GM23338 (cell line): ENCODE data around the gene PEBP1. TPM values are rescaled to one million over a fixed set of nuclear protein-coding genes. Genes with fewer than 3 reads are reported as not detected.
A peak's percentile ranks its signal among the peaks of the same experiment; 100 is the strongest.

Experiments
- ATAC-seq: fragments of 200-7000 bp; cut with Tn5 transposase; 3 replicates; pipeline ENCODE4 v1.9.1; 2020
- DNase-seq: peaks from one replicate; pipeline ENCODE4 v3.0.0-alpha.2; 2015; ENCODE audit warnings: low spot score
- H2AFZ ChIP-seq: fragments of 200-600 bp; sonication (generic); 2 replicates; pipeline ENCODE4 v1.8.0; 2016; ENCODE audit warnings: antibody characterized with exemption, mild to moderate bottlenecking, moderate library complexity
- H3F3A ChIP-seq: fragments of 200-600 bp; sonication (generic); replicated peaks from 2 replicates; pipeline ENCODE4 v1.8.0; 2017; ENCODE audit warnings: antibody characterized with exemption, mixed run types, low read depth
- H3K27ac ChIP-seq: fragments of 200-600 bp; sonication (generic); 2 replicates; pipeline ENCODE4 v1.6.1; 2016; ENCODE audit warnings: low read depth
- H3K27me3 ChIP-seq: fragments of 200-600 bp; sonication (generic); 2 replicates; pipeline ENCODE4 v1.8.0; 2016; ENCODE audit warnings: mild to moderate bottlenecking, mixed run types, moderate library complexity; ENCODE audit not compliant: insufficient read depth
- H3K36me3 ChIP-seq: fragments of 200-600 bp; sonication (generic); 2 replicates; pipeline ENCODE4 v1.8.0; 2016; ENCODE audit warnings: mild to moderate bottlenecking; ENCODE audit not compliant: insufficient read depth
- H3K4me1 ChIP-seq: fragments of 200-600 bp; sonication (generic); 2 replicates; pipeline ENCODE4 v1.8.0; 2016; ENCODE audit warnings: mild to moderate bottlenecking, moderate library complexity; ENCODE audit not compliant: insufficient read depth
- H3K4me2 ChIP-seq: fragments of 200-600 bp; sonication (generic); 2 replicates; pipeline ENCODE4 v1.7.1; 2017; ENCODE audit warnings: mixed run types
- H3K4me3 ChIP-seq: fragments of 200-600 bp; sonication (generic); 2 replicates; pipeline ENCODE4 v1.6.1; 2016; ENCODE audit warnings: mixed run types
- H3K79me2 ChIP-seq: fragments of 200-600 bp; sonication (generic); replicated peaks from 2 replicates; pipeline ENCODE4 v1.8.0; 2017; ENCODE audit warnings: mild to moderate bottlenecking; ENCODE audit not compliant: insufficient read depth
- H3K9me2 ChIP-seq: fragments of 200-600 bp; sonication (generic); 2 replicates; pipeline ENCODE4 v1.8.0; 2017; ENCODE audit not compliant: insufficient read depth
- H4K20me1 ChIP-seq: fragments of 200-600 bp; sonication (generic); replicated peaks from 2 replicates; pipeline ENCODE4 v1.8.0; 2017; ENCODE audit warnings: mild to moderate bottlenecking; ENCODE audit not compliant: insufficient read depth
- H3K27ac Mint-ChIP-seq: 2 replicates; pipeline ENCODE4 v1.8.0; 2020; ENCODE audit warnings: inconsistent platforms, mild to moderate bottlenecking, moderate library complexity, mixed read lengths
- H3K27me3 Mint-ChIP-seq: 3 replicates; pipeline ENCODE4 v1.8.0; 2022; ENCODE audit warnings: low read depth, mild to moderate bottlenecking, moderate library complexity, mixed read lengths, inconsistent platforms; ENCODE audit not compliant: insufficient read depth, poor library complexity
- H3K36me3 Mint-ChIP-seq: 3 replicates; pipeline ENCODE4 v1.8.0; 2021; ENCODE audit warnings: low read depth, mild to moderate bottlenecking, inconsistent platforms, moderate library complexity, mixed read lengths
- H3K4me1 Mint-ChIP-seq: 3 replicates; pipeline ENCODE4 v1.8.0; 2020; ENCODE audit warnings: mild to moderate bottlenecking, inconsistent platforms, mixed read lengths
- H3K4me3 Mint-ChIP-seq: 3 replicates; pipeline ENCODE4 v1.8.0; 2021; ENCODE audit warnings: moderate library complexity, mild to moderate bottlenecking, inconsistent platforms, mixed read lengths
- H3K9me3 Mint-ChIP-seq: 3 replicates; pipeline ENCODE4 v1.8.0; 2020; ENCODE audit warnings: moderate library complexity, mild to moderate bottlenecking, inconsistent platforms, mixed read lengths
- CREB1 ChIP-seq: fragments of 250-450 bp; sonication (Bioruptor Pico); IDR thresholded peaks from 2 replicates; pipeline ENCODE4 v1.5.0; 2020; ENCODE audit warnings: low read depth, mild to moderate bottlenecking, moderate library complexity
- EZH2 ChIP-seq: fragments of 200-600 bp; sonication (generic); IDR thresholded peaks from one replicate; pipeline ENCODE4 v1.8.0; 2017; ENCODE audit warnings: antibody characterized with exemption, mild to moderate bottlenecking, low read depth; ENCODE audit not compliant: unreplicated experiment
- EZH2phosphoT487 ChIP-seq: fragments of 200-600 bp; sonication (generic); IDR thresholded peaks from one replicate; pipeline ENCODE4 v1.8.1; 2018; ENCODE audit warnings: antibody characterized with exemption; ENCODE audit not compliant: unreplicated experiment
- JUNB ChIP-seq: IDR thresholded peaks from one replicate; pipeline ENCODE4 v1.6.1; 2016; ENCODE audit warnings: antibody characterized with exemption; ENCODE audit not compliant: unreplicated experiment
- POLR2AphosphoS5 ChIP-seq: IDR thresholded peaks from 2 replicates; pipeline ENCODE4 v1.6.1; 2016; ENCODE audit warnings: antibody characterized with exemption, low read depth
- ZNF114 ChIP-seq: fragments of 250-450 bp; sonication (Bioruptor Pico); IDR thresholded peaks from 2 replicates; pipeline ENCODE4 v1.5.0; 2020; ENCODE audit warnings: mild to moderate bottlenecking, moderate library complexity
- ZNF331 ChIP-seq: fragments of 250-450 bp; sonication (Bioruptor Pico); IDR thresholded peaks from 2 replicates; pipeline ENCODE4 v1.5.0; 2020; ENCODE audit warnings: low read depth, mild to moderate bottlenecking, moderate library complexity
- polyA plus RNA-seq: library from polyadenylated mRNA; unstranded; fragments of >200 nt; fragmentation: Nextera tagmentation; extraction: Ambion mirVana; gene quantifications from 2 replicates; pipeline ENCODE4 v1.2.1, GENCODE V29; 2016
- total RNA-seq: library from RNA; depleted of rRNA; stranded (reverse); fragments of >200 nt; shearing (Covaris generic); gene quantifications from 2 replicates; pipeline ENCODE4 v1.2.3, GENCODE V29; 2014
- TF ChIP-seq, protein P1 (sequence below), 2 experiments: fragments of 200-600 bp in 1 of 2; sonication (generic) in 1 of 2; conservative IDR thresholded peaks; 2 replicates each; pipeline versions ENCODE4 v1.5.1 to v1.6.1; 2016 to 2017; ENCODE audit warnings: antibody characterized with exemption in 2 of 2, low read depth in 2 of 2, mild to moderate bottlenecking in 2 of 2, moderate library complexity in 1 of 2
- TF ChIP-seq, protein P2 (sequence below): IDR thresholded peaks from one replicate; pipeline ENCODE4 v1.6.1; 2018; ENCODE audit warnings: antibody characterized with exemption; ENCODE audit not compliant: unreplicated experiment

Gene PEBP1
- total and polyA plus RNA-seq, 2 experiments from 2014 or later: 442 to 844 TPM

DNA sequence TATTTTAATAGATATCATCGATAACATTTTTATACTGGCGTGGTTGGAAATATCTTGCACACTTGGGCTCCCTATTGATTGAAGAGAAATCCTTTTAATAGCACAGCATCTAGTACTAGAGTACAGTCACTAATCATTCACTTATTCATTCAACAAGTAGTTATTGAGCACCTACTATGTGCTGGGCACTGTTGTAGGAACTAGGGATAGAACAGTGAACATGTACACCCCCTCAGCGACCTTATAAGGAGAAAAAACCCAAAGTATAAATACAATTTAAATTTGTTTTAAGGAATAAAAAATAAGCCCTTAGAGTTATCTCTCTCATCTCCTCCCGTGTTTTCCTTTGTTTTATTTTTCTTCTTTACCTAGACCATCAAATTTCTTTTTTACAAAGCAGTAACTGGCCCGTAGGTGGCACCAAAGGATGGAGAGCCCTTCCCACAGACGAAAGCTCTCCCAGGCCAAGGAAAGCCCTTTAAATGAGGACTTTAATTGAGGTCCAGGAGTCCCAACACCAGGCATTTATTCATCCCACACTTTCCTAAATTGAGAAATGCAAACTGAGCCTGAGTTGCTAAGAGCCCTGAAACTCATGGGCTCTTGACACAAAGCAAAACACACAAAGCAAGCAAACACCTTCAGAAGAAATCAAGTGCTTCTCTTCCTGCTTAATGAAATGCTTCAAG is 29.0 kb downstream of the PEBP1 start:
- H3K9me3 Mint-ChIP-seq: no peaks in the 10 kb centered on the region
- no peaks in the 10 kb centered on the region for H3K79me2 ChIP-seq
- DNase-seq: peak; percentile 83
- H3K27me3 Mint-ChIP-seq: no peaks in the 10 kb centered on the region
- H3K27me3 ChIP-seq: no peaks in the 10 kb centered on the region
- no peaks in the 10 kb centered on the region for H3K36me3 ChIP-seq
- ATAC-seq: peak; percentile 88
- no peak overlapping the region for H3K27ac ChIP-seq
- H3K4me1 ChIP-seq: no peaks in the 10 kb centered on the region
- H3K4me2 ChIP-seq: no peak overlapping the region
- no peak overlapping the region for H3K27ac Mint-ChIP-seq
- no peak overlapping the region for H2AFZ ChIP-seq
- H3K9me2 ChIP-seq: no peaks in the 10 kb centered on the region
- H3F3A ChIP-seq: no peaks in the 10 kb centered on the region
- TF ChIP-seq ZNF114 (CRISPR knock-in tag): no peak
- TF ChIP-seq CREB1 (CRISPR knock-in tag): no peak
- TF ChIP-seq, protein P1, sequence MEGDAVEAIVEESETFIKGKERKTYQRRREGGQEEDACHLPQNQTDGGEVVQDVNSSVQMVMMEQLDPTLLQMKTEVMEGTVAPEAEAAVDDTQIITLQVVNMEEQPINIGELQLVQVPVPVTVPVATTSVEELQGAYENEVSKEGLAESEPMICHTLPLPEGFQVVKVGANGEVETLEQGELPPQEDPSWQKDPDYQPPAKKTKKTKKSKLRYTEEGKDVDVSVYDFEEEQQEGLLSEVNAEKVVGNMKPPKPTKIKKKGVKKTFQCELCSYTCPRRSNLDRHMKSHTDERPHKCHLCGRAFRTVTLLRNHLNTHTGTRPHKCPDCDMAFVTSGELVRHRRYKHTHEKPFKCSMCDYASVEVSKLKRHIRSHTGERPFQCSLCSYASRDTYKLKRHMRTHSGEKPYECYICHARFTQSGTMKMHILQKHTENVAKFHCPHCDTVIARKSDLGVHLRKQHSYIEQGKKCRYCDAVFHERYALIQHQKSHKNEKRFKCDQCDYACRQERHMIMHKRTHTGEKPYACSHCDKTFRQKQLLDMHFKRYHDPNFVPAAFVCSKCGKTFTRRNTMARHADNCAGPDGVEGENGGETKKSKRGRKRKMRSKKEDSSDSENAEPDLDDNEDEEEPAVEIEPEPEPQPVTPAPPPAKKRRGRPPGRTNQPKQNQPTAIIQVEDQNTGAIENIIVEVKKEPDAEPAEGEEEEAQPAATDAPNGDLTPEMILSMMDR (conservative IDR thresholded peaks at IDR 0.05; ENCODE audit: low read depth in 2 of 2): peak; percentile 85 to 88
- TF ChIP-seq JUNB: no peak
- TF ChIP-seq, protein P2, sequence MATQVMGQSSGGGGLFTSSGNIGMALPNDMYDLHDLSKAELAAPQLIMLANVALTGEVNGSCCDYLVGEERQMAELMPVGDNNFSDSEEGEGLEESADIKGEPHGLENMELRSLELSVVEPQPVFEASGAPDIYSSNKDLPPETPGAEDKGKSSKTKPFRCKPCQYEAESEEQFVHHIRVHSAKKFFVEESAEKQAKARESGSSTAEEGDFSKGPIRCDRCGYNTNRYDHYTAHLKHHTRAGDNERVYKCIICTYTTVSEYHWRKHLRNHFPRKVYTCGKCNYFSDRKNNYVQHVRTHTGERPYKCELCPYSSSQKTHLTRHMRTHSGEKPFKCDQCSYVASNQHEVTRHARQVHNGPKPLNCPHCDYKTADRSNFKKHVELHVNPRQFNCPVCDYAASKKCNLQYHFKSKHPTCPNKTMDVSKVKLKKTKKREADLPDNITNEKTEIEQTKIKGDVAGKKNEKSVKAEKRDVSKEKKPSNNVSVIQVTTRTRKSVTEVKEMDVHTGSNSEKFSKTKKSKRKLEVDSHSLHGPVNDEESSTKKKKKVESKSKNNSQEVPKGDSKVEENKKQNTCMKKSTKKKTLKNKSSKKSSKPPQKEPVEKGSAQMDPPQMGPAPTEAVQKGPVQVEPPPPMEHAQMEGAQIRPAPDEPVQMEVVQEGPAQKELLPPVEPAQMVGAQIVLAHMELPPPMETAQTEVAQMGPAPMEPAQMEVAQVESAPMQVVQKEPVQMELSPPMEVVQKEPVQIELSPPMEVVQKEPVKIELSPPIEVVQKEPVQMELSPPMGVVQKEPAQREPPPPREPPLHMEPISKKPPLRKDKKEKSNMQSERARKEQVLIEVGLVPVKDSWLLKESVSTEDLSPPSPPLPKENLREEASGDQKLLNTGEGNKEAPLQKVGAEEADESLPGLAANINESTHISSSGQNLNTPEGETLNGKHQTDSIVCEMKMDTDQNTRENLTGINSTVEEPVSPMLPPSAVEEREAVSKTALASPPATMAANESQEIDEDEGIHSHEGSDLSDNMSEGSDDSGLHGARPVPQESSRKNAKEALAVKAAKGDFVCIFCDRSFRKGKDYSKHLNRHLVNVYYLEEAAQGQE: no peak
- no peak overlapping the region for H3K4me3 ChIP-seq
- no peaks in the 10 kb centered on the region for H4K20me1 ChIP-seq
- no peaks in the 10 kb centered on the region; the same call in 2 of the 3 replicates for H3K4me1 Mint-ChIP-seq
- no peak overlapping the region for H3K4me3 Mint-ChIP-seq
- H3K36me3 Mint-ChIP-seq: no peaks in the 10 kb centered on the region

DNA sequence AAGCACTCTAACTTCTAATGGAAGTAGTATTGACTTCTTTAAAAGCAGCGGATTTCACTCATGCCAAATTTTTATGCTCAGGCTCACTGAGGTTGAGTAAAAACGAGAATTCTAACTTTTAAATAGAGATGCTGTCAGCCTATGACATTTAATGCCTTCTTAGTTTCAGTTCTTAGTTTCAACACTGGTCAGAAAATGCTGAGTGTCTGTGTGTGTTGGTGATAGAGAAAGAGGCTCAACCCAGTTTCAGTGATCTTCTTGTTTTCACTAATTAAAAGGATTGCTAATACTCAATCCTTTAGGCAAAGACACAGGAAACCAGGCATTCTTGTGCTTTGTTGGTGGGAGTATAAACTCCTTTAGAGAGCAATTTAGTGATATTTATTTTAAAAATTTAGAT is 31.0 kb downstream of the PEBP1 start:
- no peak overlapping the region for H3K4me3 ChIP-seq
- H4K20me1 ChIP-seq: no peaks in the 10 kb centered on the region
- no peak overlapping the region for H3K4me2 ChIP-seq
- ATAC-seq (no peak), DNase-seq (no peak)
- no peaks in the 10 kb centered on the region for H3F3A ChIP-seq
- no peaks in the 10 kb centered on the region for H3K79me2 ChIP-seq
- Mint-ChIP-seq H3K4me1 (no peaks in the 10 kb centered on the region; the same call in 2 of the 3 replicates), H3K36me3 (no peaks in the 10 kb centered on the region), H3K4me3 (no peak overlapping the region), H3K9me3 (no peaks in the 10 kb centered on the region), H3K27ac (no peak overlapping the region), H3K27me3 (no peaks in the 10 kb centered on the region)
- H3K27ac ChIP-seq: no peak overlapping the region
- H2AFZ ChIP-seq: no peak overlapping the region
- no peaks in the 10 kb centered on the region; the same call in 1 of the 2 replicates for H3K36me3 ChIP-seq
- no peaks in the 10 kb centered on the region for H3K4me1 ChIP-seq
- TF ChIP-seq, protein P1 (conservative IDR thresholded peaks at IDR 0.05; ENCODE audit: low read depth in 2 of 2): no peak
- no peak for TF ChIP-seq POLR2AphosphoS5
- TF ChIP-seq ZNF331: no peak
- TF ChIP-seq EZH2phosphoT487: no peak
- no peak for TF ChIP-seq EZH2
- TF ChIP-seq JUNB: no peak
- no peak for TF ChIP-seq ZNF114 (CRISPR knock-in tag)
- TF ChIP-seq CREB1 (CRISPR knock-in tag): no peak
- H3K27me3 ChIP-seq: no peaks in the 10 kb centered on the region
- H3K9me2 ChIP-seq: no peaks in the 10 kb centered on the region
